ENCODE measurements around the gene FAM185A. TPM values are rescaled to one million over a fixed set of nuclear protein-coding genes. Genes with fewer than 3 reads are reported as not detected.

Gene FAM185A
- polyA plus RNA-seq, 2 of the 4 experiments (the other 2 are of a cell fraction), result 7.5 to 9.1 TPM

GRCh38 chr7:102819151-102819550 lies 70.4 kb downstream of the FAM185A start:
- H3K4me3 ChIP-seq, result no peak overlapping the region
- DNase-seq (ENCODE audit: low read depth in 1 of 2, low spot score in 1 of 2) (no peak), ATAC-seq (no peak), FAIRE-seq (no peak)
- H3K4me1 ChIP-seq, result no peaks in the 10 kb centered on the region
- WGBS (ENCODE audit: missing lambda C conversion rate), result 67% methylated on average over 2 of the region's 2 CpGs
- H3K27ac ChIP-seq, result no peak overlapping the region
- ChIA-PET POLR2A (no interaction called here), CTCF (interaction anchor here (0.9 to 1.9 kb wide), 2 partner anchors 9 to 243 kb away, joined by 4 to 5 read pairs; no protein-coding TSS in a partner anchor)
- H3K9me3 ChIP-seq, result no peaks in the 10 kb centered on the region
- TF ChIP-seq HMGXB4 (CRISPR knock-in tag; IDR thresholded peaks at IDR 0.05; ENCODE audit: borderline replicate concordance), result no peak
- no peak for TF ChIP-seq RCOR1 (IDR thresholded peaks at IDR 0.05; ENCODE audit: low read depth, low read length)
- TF ChIP-seq ELK1 (IDR thresholded peaks at IDR 0.05; ENCODE audit: low read depth, low read length), result no peak
- TF ChIP-seq ZSCAN20 (CRISPR knock-in tag; IDR thresholded peaks at IDR 0.05), result no peak
- TF ChIP-seq RNF2 (IDR thresholded peaks at IDR 0.05; ENCODE audit: borderline replicate concordance, low read depth), result no peak
- no peak for TF ChIP-seq USF2 (IDR thresholded peaks at IDR 0.05)
- no peak for TF ChIP-seq TP53 (CRISPR knock-in tag; IDR thresholded peaks at IDR 0.05)
- H3K4me2 ChIP-seq, result no peak overlapping the region

GRCh38 chr7:102821994-102822747 lies 73.4 kb downstream of the FAM185A start:
- WGBS (ENCODE audit: missing lambda C conversion rate), result 92% methylated on average over 2 of the region's 2 CpGs
- TF ChIP-seq KDM5A (IDR thresholded peaks at IDR 0.05) (no peak), ATOH8 (CRISPR knock-in tag; IDR thresholded peaks at IDR 0.05; ENCODE audit: low read depth) (no peak), POLR2AphosphoS2 (conservative IDR thresholded peaks at IDR 0.05; ENCODE audit: low read length) (no peak), ELK1 (IDR thresholded peaks at IDR 0.05; ENCODE audit: low read depth, low read length) (no peak), ZC3H11A (IDR thresholded peaks at IDR 0.05) (no peak), BHLHE40 (IDR thresholded peaks at IDR 0.05; ENCODE audit: low read depth, low read length) (no peak), MAFK (IDR thresholded peaks at IDR 0.05; ENCODE audit: partially characterized antibody) (no peak), RNF2 (IDR thresholded peaks at IDR 0.05; ENCODE audit: borderline replicate concordance, low read depth) (no peak), HOXB13 (CRISPR knock-in tag; IDR thresholded peaks at IDR 0.05; ENCODE audit: low read depth) (no peak), MAZ (IDR thresholded peaks at IDR 0.05; ENCODE audit: borderline replicate concordance, low read depth, low read length) (no peak), CBX2 (IDR thresholded peaks at IDR 0.05; ENCODE audit: borderline replicate concordance, low read depth) (no peak), FOSB (CRISPR knock-in tag; IDR thresholded peaks at IDR 0.05) (no peak)
- no peaks in the 10 kb centered on the region for H3K4me1 ChIP-seq
- FAIRE-seq (no peak), DNase-seq (ENCODE audit: low read depth in 1 of 2, low spot score in 1 of 2) (no peak), ATAC-seq (no peak)
- no peaks in the 10 kb centered on the region for H3K9me3 ChIP-seq
- POLR2A ChIA-PET, result no interaction called here
- H3K4me3 ChIP-seq, result no peak overlapping the region
- CTCF ChIA-PET, result no interaction called here
- H3K4me2 ChIP-seq, result no peak overlapping the region
- no peak overlapping the region for H3K27ac ChIP-seq

Data from A549 (cell line).